NCI-H1436 (cell line): ENCODE measurements around the gene INTS3.
"Not testable (repeated sequence)": the region's sequence is repeated elsewhere in the genome, so short reads cannot be mapped to it uniquely, and the experiment has no call there.

Source experiments
- DNase-seq: peaks from one replicate; lab custom pipeline; 2025; lab: John Stamatoyannopoulos, UW

Gene INTS3

DNA sequence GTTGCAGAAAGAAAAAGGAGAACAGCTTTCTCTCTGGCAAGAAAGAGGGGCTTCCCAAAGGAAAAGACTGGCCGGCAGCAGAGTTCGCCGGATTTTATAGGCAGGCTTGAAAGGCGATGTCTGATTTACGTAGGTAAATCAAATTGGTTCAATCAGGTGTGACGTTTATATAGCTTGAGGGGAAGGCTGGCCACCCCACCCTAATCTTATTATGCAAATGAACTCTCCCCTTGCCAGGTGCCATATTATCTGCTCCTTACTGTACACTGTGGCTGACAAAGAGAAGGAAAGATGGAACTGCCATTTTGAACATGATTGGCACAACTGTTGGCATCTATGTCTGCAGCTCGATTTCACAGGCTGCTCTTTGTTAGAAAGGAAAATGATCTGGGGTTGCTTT is 16.8 kb upstream of the INTS3 start:
- no peak for DNase-seq

DNA sequence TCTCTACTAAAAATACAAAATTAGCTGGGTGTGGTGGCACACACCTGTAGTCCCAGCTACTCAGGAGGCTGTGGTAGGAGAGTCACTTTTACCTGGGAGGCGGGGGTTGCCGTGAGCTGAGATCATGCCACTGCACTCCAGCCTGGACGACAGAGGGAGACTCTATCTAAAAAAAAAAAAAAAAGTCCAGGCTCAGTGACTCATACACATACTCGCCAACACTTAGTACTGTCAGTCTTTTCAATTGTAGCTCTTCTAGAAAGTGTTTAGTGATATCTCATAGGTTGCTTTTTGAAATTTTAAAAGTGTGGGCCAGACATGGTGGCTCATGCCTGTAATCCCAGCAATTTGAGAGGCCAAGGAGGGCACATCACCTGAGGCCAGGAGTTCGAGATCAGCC is 11.6 kb upstream of the INTS3 start:
- not testable (repeated sequence) for DNase-seq

DNA sequence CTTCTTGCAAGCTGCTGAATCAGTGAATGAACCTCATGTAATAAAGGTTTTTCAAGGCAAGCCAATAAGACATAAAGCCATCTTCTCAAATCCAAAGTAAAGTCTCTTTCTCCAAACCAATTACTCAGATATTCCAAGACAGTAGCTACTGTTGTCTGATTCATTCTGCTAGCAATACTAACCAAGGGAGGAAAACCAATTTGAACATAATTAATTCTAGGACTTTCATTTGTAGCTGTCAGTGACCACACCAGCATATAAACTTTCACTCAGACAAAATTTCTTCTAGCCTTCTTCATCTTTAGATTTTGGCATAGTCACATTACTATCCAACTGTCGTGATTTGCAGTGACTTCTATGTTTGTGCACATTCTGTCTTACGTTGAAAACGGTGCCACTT is 10.5 kb upstream of the INTS3 start:
- DNase-seq = no peak

DNA sequence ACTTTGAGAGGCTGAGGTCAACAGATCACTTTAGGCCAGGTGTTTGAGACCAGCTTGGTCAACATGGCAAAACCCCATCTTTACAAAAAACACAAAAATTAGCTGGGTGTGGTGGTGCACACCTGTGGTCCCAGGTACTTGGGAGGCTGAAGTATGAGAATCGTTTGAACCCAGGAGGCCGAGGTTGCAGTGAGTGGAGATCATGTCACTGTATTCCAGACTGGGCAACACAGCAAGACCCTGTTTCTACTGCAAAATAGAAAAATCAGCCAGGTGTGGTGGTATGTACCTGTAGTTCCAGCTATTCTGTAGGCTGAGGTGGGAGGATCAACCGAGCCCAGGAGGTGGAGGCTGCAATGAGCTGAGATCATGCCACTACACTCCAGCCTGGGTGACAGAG is 4.2 kb upstream of the INTS3 start:
- no peak for DNase-seq

DNA sequence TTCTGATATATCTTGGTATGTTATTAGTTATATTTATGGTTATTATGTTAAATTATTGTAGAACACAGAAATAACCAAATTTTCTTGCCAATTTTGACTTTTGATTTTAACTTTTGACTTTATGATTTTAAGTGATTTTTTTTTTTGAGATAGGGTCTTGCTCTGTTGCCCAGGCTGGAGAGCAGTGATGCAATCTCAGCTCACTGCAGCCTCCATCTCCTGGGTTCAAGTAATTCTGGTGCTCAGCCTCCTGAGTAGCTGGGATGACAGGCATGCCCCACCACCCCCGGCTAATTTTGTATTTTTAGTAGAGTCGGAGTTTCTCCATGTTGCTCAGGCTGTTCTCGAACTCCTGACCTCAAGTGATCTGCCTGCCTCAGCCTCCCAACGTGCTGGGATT is 3.2 kb upstream of the INTS3 start:
- DNase-seq = not testable (repeated sequence)

DNA sequence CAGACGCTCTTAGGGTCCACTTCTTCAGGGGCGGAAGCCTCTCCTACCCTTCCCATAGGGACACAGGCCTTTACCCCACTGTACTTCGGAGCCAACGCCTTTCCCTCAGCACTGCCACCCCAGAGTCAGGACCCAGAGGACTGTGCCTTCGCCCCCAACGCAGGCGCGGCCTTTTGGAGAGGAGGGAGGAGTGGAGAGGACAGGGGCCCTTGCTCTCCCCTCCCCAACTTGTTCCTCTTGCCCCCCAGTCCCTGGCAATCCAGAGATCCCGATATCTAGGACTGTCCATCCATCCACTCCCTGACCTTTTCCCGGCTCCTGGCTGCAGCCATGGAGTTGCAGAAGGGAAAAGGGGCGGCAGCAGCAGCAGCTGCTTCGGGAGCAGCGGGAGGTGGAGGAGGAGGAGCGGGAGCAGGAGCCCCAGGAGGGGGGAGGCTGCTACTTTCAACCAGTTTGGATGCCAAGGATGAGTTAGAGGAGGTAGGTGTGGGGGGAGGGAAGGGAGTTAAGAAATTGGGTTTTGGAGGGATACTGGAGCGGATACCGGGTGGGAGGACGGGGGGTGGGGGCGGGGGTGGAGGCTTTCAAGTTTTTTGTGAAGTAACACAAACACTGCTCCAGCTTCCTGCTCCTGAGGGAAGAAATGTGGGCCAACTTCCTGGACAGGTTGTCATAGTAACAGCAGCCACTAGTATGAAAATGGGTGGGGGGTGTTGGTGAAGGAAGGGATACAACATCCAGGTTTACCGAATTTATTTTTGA is 636 bp downstream of the INTS3 start:
- DNase-seq = no peak

DNA sequence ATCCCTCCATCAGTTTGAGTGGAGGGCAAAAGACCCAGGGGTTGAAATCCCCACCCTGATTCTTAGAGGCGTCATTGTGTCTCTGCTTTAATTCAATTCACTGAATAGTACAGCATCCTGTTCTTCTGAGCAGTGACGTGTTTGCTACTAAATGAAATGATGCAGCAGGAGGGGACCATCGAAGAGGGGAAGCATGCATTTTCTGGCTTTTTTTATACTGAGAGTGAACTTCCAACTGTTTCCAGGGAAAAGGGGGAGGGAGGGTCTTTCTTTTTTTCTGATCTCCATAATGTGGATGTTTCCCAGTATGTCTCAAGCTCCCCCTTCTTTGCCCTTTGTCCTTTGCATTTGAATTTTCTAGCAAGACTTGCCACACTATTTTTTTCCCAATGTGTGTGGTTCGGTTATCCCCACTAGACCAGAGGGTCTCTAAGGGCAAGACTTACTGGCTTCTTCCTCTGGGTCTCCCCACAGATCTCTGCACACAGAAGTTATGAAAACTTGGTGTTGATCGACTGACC is 2.7 kb downstream of the INTS3 start:
- no peak for DNase-seq

DNA sequence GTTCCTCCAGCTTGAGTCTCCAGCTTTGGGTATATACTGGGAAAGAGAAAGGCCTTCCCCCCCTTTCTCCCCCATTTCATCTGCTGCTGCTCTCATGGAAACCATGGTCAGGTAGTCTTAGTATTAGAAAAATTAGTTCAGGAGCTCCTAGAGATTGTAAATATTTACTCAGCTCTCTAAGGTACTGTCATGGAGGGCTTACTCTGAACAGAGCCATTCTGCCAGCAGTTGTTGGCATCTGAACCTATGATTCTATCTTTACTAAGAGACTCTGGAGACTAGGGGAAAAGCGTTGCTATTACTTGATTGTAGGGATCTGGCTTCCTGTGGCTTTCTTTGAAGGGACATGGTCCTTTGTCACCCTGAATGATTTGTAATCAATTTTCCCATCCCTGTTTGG is 6.1 kb downstream of the INTS3 start:
- no peak for DNase-seq

DNA sequence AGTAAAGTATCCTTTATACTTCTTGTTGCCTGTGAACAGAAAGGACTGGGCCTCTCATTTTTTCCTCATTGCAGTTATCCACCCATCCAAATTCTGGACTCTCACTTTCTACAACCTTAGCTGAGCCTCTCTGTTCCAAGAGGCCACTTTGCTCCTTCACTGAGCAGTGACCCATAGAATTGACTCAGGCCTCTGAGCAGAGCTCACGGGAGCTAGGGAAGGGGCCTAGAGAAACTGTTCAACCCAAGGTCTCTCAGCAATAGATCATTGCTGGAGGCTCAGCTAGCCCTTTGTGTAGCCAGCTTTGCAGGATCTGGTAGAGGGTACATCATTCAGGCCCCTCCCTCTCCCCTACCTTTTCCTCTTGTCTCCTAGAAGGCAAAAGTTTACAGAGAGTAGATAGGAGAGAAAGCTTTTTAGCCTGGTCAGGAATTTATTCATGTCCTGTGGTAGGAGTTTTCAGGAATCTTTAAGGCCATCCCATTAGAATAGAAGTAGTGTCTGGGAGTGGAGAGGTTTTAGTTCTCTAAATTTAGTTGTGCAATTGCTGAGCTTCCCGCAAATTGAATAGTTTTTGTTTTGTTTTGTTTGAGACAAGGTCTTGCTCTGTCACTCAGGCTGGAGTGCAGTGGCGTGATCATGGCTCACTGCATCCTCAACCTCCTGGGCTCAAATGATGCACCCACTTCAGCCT is 6.7 kb downstream of the INTS3 start:
- no peak for DNase-seq

DNA sequence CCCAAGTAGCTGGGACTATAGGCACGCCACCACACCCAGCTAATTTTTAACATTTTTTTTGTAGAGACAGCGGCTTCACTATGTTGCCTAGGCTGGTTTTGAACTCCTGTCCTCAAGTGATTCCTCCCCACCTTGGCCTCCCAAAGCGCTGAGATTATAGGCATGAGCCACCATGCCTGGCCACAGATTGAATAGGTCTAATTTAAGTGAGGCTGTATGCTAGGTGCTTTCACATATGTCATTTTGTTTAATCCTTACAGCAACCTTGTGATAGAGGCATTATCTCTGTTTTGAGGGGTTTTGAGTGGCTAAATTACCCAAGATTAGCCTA is 7.2 kb downstream of the INTS3 start:
- DNase-seq = peak; percentile 40

DNA sequence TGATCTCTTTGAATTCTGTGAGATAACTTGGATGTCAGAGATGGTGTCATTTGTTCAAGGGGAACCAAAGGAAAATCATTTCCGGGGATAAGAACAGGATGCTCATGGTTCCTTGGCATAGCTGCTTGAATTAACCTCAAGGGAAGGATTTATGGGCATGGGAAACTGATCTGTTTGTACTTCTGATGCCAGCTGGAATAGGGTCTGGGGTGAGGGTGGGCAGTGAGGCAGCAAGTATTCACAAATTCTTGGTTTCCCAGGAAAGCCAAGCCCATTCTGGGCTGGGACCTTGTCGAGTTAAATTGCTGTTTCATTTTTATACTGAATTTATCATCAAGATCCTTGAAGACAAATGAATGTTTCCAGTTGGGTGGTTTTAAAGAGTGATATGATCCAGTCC is 14.1 kb downstream of the INTS3 start:
- DNase-seq = no peak

DNA sequence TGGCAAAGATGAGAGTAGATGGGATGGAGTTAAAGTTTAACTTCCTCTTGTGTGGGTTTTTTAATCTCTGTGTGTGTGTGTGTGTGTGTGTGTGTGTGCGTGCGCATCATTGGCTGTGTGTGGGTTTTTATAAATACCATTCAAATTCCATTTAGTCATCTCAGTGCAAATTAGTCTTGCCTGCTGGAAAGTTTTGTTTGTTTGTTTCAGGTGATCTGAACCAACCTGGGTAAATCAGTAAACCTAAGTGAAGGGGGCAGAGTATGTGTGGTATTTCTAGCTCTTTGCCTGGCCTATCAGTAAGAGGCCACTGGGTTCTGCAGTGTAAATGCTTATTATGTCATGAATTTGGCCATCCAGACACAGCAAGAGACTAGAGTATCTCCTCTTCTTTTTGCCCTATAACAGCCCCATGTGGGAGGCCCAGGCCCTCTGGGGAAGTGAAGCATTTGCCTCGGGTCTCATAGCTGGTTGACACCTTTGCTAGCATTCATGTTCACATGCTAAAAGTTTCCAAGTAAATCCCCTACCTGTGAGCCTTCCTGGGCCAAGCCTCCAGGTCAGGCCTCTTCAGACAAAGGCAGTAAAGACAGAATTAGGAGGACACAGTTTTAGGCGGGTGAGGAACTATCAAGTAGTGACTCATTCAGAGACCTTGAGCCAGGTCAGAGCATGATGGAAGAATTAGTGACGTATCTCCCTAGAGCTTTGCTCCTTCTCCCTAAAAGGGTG is 14.7 kb downstream of the INTS3 start:
- DNase-seq = no peak

DNA sequence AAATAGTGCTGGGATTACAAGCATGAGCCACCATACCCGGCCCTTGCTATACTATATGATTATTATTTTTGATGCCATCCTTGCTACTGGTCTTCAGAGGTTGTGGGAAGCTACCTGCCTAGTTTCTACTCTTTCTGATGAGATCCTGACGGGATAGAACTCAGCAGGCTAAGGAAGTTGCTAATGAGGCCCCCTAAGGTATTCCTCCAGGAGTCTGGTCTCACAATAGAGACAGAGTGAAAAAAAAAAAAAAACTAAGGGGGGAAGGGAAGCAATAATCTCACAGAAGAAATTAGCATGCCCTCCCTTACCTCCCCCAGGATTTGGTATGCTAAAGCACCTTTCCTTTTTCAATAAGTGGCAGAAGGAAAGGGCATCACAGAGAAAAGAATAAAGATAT is 17.6 kb downstream of the INTS3 start:
- DNase-seq = no peak

DNA sequence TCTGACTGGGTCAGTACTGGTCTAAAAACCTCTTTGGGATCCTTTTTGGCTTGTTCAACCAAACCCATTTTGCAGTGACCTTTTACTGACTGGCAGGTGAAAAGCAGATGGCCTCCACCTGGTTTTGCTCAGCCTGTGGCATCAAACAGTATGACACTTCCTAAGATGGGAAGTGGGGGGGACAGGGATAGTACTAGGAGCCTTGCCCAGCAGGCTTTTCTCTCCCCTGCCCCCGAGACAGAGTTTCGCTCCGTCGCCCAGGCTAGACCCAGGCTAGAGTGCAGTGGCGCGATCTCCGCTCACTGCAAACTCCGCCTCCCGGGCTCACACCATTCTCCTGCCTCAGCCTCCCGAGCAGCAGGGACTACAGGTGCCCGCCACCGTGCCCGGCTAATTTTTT is 18.3 kb downstream of the INTS3 start:
- DNase-seq = no peak

DNA sequence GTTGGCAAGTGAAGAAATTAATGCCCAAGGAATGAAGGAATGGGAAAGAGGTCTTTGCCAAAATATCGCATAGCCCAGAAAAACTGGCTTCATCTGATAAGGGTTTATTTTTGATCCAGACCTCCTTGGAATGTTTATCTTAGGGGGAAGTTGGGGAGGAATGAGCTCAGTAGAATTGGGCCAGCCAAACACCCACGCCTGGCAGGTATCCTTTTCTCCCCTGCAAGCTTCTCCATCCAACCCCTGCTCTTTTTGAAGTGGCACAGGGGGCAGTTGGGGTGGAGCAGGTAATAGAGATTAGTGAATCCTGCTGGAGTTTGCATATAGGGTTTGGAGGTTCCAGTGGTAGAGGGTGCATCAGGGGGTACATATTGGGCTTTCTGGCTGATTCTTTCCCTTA is 21.1 kb downstream of the INTS3 start:
- no peak for DNase-seq

DNA sequence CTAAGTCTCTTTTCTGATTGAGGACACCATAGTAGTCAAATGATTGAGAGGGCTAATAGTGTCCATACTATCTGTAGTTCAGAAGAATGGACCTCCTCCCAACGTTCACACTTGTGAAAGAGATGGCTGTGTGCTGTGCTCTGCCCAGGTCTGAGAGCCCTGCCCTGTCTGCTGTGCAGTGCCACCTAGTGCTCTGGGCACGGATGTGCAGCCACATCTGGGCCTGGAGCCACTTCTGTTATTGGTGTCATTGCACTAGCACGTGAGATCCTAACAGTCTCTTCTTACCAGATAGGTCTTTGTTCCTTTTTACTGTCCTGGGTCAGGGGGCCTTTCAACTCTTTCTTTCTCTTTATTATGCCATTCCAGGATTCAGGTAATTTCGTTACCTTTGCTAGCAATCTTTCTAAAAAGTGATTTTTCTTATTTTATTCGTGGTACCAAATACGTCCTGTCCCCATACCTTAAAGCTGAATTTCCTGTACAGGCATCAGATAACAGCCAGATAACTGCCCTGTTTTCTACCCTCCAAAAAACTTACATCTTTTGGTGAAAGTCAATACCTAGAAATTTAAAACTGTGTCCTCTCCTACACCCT is 21.7 kb downstream of the INTS3 start:
- peak; percentile 61 for DNase-seq

DNA sequence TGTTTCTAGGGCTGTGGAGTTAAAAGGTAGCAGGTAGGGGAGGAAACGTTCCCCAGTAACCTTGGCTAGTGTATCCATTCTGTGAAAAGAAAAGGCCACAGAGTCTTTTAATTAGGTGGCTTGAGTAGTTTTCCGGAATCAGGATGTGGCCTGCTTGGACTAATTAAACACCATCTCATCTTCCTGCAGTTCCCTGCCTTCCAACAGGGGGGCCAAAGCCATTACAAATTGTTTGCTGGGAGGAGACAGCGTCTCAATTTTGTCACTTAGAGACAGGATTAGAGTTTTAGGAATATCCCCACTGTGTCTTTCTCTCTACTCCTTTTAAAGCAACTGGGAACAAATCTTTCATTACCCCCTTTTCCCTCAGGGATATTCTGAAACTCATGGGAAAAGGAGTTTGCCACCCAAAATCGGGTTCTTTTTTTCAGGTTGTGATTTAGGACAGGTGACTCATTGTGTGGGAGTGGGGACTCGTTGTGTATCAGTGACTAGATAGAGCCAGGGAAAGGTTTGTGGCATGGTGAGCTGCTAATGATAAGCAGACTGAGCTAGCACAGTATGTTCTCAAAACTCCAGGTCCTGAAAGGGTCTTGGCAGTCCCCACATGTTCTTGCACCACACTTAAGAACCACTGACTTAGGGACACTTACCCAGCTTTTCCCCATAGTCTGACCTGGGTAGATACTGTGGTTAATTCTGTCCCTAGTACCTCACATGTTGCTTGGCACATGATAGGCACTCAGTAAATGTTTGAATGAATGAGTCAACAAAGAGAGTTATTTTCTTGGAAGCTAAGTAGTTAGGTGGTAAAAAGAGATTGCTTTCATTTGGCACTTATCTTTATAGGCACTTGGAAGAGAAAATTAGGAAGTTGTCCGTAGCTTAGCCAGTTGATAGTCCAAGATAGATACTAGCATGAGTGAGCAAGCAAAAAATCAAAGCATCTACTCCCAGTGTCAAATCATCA is 22.5 kb downstream of the INTS3 start:
- no peak for DNase-seq

DNA sequence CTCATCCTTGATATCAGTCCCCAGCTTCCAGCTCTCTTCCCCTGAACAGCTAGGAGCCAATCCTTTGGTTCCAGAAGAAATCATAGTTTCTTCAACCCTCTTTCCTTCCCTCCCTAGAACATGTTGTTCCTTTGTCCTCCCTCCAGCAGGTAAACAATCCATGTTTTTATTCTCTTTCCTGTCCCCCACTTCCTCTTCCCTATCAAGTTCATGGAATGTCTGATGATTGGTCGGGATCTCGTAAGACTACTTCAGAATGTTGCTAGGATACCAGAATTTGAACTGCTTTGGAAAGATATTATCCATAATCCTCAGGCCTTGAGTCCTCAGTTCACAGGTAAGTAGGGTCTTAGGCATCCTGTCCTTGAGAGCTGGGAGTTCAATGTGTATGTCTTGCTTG is 24.2 kb downstream of the INTS3 start:
- DNase-seq = no peak

DNA sequence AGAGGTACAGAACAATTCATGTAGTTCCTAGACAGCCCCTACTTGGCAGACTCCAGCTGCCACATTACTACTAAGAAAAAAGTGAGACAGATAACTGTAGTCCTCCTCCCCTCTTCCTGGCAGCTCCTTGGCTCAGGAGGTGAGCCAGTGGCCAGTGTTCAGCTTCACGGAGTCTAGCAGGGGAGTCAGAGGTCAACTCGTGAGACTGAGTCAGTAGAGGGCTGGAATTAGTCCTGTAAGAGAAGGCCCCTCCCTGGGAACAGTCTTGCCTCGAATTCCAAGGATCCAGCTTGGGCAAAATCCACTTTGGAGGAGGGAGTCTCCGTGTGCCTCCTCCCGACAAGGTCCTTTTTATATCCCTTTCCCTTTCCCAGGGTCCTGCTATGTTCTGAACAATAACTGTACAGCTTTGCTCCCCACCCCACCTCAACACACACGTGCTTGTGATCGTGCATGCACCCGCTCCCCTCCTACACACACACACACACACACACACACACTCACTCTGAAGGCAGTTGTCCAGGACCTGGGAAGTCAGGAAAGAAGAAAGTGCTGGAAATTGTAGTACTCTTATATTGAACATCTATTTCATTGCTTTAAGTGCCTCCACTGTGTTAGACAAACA is 24.8 kb downstream of the INTS3 start:
- DNase-seq = no peak

DNA sequence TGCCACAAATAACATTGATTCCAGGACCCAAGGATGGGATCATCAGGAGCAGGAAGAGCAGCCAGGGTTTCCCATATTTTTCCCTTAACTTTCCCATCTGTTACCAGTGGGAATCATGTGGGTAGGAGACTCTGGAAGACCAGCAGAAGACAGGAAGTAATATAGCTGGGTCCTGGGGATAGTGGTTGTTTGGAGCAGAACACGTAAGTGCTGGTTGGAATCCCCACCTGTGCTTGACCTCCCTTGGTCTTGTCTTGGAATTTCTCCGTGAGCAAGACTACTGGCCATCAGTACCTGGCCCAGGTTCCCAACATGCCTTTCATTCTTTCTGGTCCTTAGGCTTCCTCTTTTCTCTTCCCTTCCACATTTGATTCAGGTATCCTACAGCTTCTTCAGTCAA is 26.4 kb downstream of the INTS3 start:
- no peak for DNase-seq

DNA sequence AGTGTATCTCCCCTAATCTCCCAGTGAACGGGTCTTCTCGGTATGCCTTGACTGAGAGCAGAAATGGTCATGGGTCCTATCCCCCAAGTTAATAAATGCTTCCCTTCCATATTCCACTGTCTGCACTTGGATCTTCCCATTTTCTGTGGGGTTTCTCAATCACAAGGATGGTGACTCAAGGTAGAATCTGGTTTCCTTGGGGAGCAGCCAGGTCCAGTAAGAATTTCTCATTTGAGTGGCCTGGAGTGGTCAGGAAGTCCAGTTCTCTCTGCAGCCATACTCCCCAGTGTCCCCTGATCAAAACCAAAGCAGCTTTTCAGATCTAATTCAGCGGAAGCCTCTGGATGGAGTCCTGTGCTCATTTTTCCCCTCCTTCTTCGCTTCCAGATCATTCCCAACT is 32.6 kb downstream of the INTS3 start:
- no peak for DNase-seq
